H1 (cell line): ENCODE results near the gene PODN. TPM values are rescaled to one million over a fixed set of nuclear protein-coding genes. Genes with fewer than 3 reads are reported as not detected.

Experiments
- CTCF ChIA-PET: fragments of 300-600 bp; sonication (Branson Sonifier 250); formaldehyde crosslinking; loops from one replicate; lab custom pipeline; 2021; ENCODE audit not compliant: partially characterized antibody; lab: Charles Lee
- POLR2A ChIA-PET: fragments of 300-600 bp; sonication (Branson Sonifier 250); formaldehyde crosslinking; loops from one replicate; lab custom pipeline; 2021; ENCODE audit warnings: inconsistent platforms; ENCODE audit not compliant: partially characterized antibody; lab: Charles Lee
- DNase-seq, 2 experiments: peaks; one replicate each; pipeline versions ENCODE4 v3.0.0 to v3.0.0-alpha.2; 2010 to 2022; ENCODE audit warnings: low spot score in 2 of 2, low read depth in 1 of 2, mixed read lengths in 1 of 2
- FAIRE-seq: peaks from 2 replicates; lab custom pipeline; 2011; peaks lifted over from hg19 to GRCh38; lab: Jason Lieb, UNC
- H2AFZ ChIP-seq: 2 replicates; pipeline ENCODE4 v1.8.1; 2012; ENCODE audit warnings: low read length, inconsistent platforms
- H2AK5ac ChIP-seq: 2 replicates; pipeline ENCODE4 v1.6.1; 2013; ENCODE audit warnings: low read depth, low read length
- H2BK120ac ChIP-seq: replicated peaks from 2 replicates; pipeline ENCODE3; 2013; ENCODE audit warnings: low read depth, low read length, inconsistent platforms
- H2BK12ac ChIP-seq: 2 replicates; pipeline ENCODE4 v1.6.1; 2013; ENCODE audit warnings: low read depth, low read length
- H2BK15ac ChIP-seq: 2 replicates; pipeline ENCODE4 v1.6.1; 2013; ENCODE audit warnings: low read length
- H2BK20ac ChIP-seq: 2 replicates; pipeline ENCODE4 v1.6.1; 2013; ENCODE audit warnings: low read length
- H2BK5ac ChIP-seq: 2 replicates; pipeline ENCODE4 v1.6.1; 2013; ENCODE audit warnings: low read depth, low read length
- H3K14ac ChIP-seq: 2 replicates; pipeline ENCODE4 v1.6.1; 2013; ENCODE audit warnings: inconsistent platforms; ENCODE audit not compliant: insufficient read length
- H3K18ac ChIP-seq: 2 replicates; pipeline ENCODE4 v1.6.1; 2013; ENCODE audit warnings: low read length; ENCODE audit errors: extremely low read depth
- H3K23ac ChIP-seq: 2 replicates; pipeline ENCODE4 v1.6.1; 2013; ENCODE audit warnings: inconsistent platforms; ENCODE audit not compliant: insufficient read length
- H3K23me2 ChIP-seq: 2 replicates; pipeline ENCODE4 v1.6.1; 2013; ENCODE audit warnings: low read depth, low read length
- H3K27ac ChIP-seq: 2 replicates; pipeline ENCODE4 v1.6.1; 2011; ENCODE audit warnings: low read depth, low read length, inconsistent platforms
- H3K27me3 ChIP-seq, 4 experiments: replicated peaks in 1 of 4; 1 replicate in 1 of 4; 2 replicates in 3 of 4; pipeline versions ENCODE4 v1.6.1 to v1.8.1; 2011 to 2013; ENCODE audit warnings: low read length in 3 of 4, mild to moderate bottlenecking in 3 of 4, inconsistent platforms in 2 of 4, mixed read lengths in 2 of 4, moderate library complexity in 1 of 4; ENCODE audit not compliant: control insufficient read depth in 3 of 4, insufficient read depth in 3 of 4; ENCODE audit errors: extremely low read depth in 1 of 4
- H3K36me3 ChIP-seq, 4 experiments: 2 replicates each; pipeline versions ENCODE4 v1.6.1 to v1.8.1; 2011 to 2013; ENCODE audit warnings: mild to moderate bottlenecking in 4 of 4, low read length in 3 of 4, moderate library complexity in 2 of 4, control low read depth in 1 of 4, inconsistent platforms in 1 of 4; ENCODE audit not compliant: insufficient read depth in 4 of 4, control insufficient read depth in 2 of 4
- H3K4ac ChIP-seq: replicated peaks from 2 replicates; pipeline ENCODE3; 2013; ENCODE audit warnings: low read length, low read depth, mixed read lengths, inconsistent platforms; ENCODE audit not compliant: insufficient read length
- H3K4me1 ChIP-seq, 4 experiments: replicated peaks in 1 of 4; 1 replicate in 1 of 4; 2 replicates in 3 of 4; pipeline versions ENCODE4 v1.6.1 to v1.8.1; 2011 to 2013; ENCODE audit warnings: low read length in 3 of 4, inconsistent platforms in 2 of 4, mixed read lengths in 1 of 4; ENCODE audit not compliant: insufficient read depth in 4 of 4, control insufficient read depth in 3 of 4
- H3K4me2 ChIP-seq, 2 experiments: 2 replicates each; pipeline versions ENCODE4 v1.6.1 to v1.8.1; 2011 to 2013; ENCODE audit warnings: low read depth in 2 of 2, low read length in 2 of 2, control low read depth in 1 of 2, inconsistent platforms in 1 of 2, mild to moderate bottlenecking in 1 of 2; ENCODE audit not compliant: insufficient read depth in 1 of 2
- H3K4me3 ChIP-seq, 4 experiments: fragments of 200-600, 300-600 bp in 1 of 4; sonication (generic), shearing (Covaris generic), sonication (Bioruptor Twin) in 1 of 4; 2 replicates each; pipeline versions ENCODE4 v1.5.1 to v1.8.1; 2011 to 2016; ENCODE audit warnings: low read length in 4 of 4, low read depth in 3 of 4, control low read depth in 2 of 4, inconsistent platforms in 2 of 4, mild to moderate bottlenecking in 2 of 4, mixed read lengths in 1 of 4, moderate library complexity in 1 of 4; ENCODE audit not compliant: insufficient read depth in 2 of 4; ENCODE audit errors: extremely low read depth in 1 of 4
- H3K56ac ChIP-seq: replicated peaks from 2 replicates; pipeline ENCODE3; 2013; ENCODE audit warnings: low read depth, mild to moderate bottlenecking, mixed read lengths, low read length, inconsistent platforms; ENCODE audit not compliant: insufficient read length
- H3K79me1 ChIP-seq: 2 replicates; pipeline ENCODE4 v1.6.1; 2013; ENCODE audit warnings: low read depth, low read length, control low read depth
- H3K79me2 ChIP-seq, 2 experiments: 2 replicates each; pipeline versions ENCODE4 v1.6.1 to v1.8.1; 2012 to 2013; ENCODE audit warnings: low read length in 2 of 2, mild to moderate bottlenecking in 2 of 2, inconsistent platforms in 1 of 2; ENCODE audit not compliant: insufficient read depth in 2 of 2, control insufficient read depth in 1 of 2
- H3K9ac ChIP-seq, 4 experiments: replicated peaks in 1 of 4; 1 replicate in 1 of 4; 2 replicates in 3 of 4; pipeline versions ENCODE4 v1.6.1 to v1.8.1; 2011 to 2013; ENCODE audit warnings: low read depth in 3 of 4, low read length in 3 of 4, control low read depth in 2 of 4, mild to moderate bottlenecking in 2 of 4, moderate library complexity in 2 of 4, inconsistent platforms in 1 of 4; ENCODE audit errors: extremely low read depth in 1 of 4
- H3K9me3 ChIP-seq, 2 experiments: 2 replicates each; pipeline versions ENCODE4 v1.6.1 to v1.8.1; 2012 to 2013; ENCODE audit warnings: mild to moderate bottlenecking in 2 of 2, moderate library complexity in 2 of 2, control low read depth in 1 of 2, inconsistent platforms in 1 of 2, low read depth in 1 of 2, low read length in 1 of 2, mixed read lengths in 1 of 2; ENCODE audit not compliant: insufficient read depth in 2 of 2
- H4K20me1 ChIP-seq, 2 experiments: replicated peaks in 1 of 2; 2 replicates each; pipeline versions ENCODE3 to v1.8.1; 2011 to 2013; ENCODE audit warnings: inconsistent platforms in 2 of 2, low read length in 2 of 2, mild to moderate bottlenecking in 1 of 2; ENCODE audit not compliant: insufficient read depth in 2 of 2, control insufficient read depth in 1 of 2
- H4K5ac ChIP-seq: 2 replicates; pipeline ENCODE4 v1.6.1; 2013; ENCODE audit warnings: low read length, low read depth, mixed read lengths, inconsistent platforms; ENCODE audit not compliant: insufficient read length
- H4K8ac ChIP-seq: 2 replicates; pipeline ENCODE4 v1.8.0; 2013; ENCODE audit warnings: mild to moderate bottlenecking, moderate library complexity, low read length, inconsistent platforms; ENCODE audit not compliant: insufficient read depth; ENCODE audit errors: extremely low read depth
- H4K91ac ChIP-seq: replicated peaks from 2 replicates; pipeline ENCODE3; 2013; ENCODE audit warnings: low read length, mixed read lengths, inconsistent platforms; ENCODE audit not compliant: insufficient read length
- BCL11A ChIP-seq, 2 experiments: IDR thresholded peaks; one replicate each; pipeline ENCODE4 v1.6.1; 2011; ENCODE audit warnings: low read depth in 2 of 2, low read length in 2 of 2, mild to moderate bottlenecking in 2 of 2
- CBX5 ChIP-seq: fragments of 300-800, 300-1000 bp; sonication (generic); IDR thresholded peaks from 2 replicates; pipeline ENCODE4 v1.7.1; 2016; ENCODE audit warnings: antibody characterized with exemption, low read length, low read depth
- CTCF ChIP-seq, 3 experiments: IDR thresholded peaks; 1 replicate in 2 of 3; 2 replicates in 1 of 3; pipeline versions ENCODE4 v1.5.1 to v1.6.1; 2011; ENCODE audit warnings: low read length in 3 of 3, mild to moderate bottlenecking in 3 of 3, inconsistent platforms in 2 of 3, low read depth in 1 of 3, moderate library complexity in 1 of 3; ENCODE audit not compliant: insufficient read depth in 1 of 3; ENCODE audit errors: control extremely low read depth in 1 of 3
- GTF2F1 ChIP-seq: IDR thresholded peaks from 2 replicates; pipeline ENCODE4 v1.6.1; 2012; ENCODE audit warnings: low read depth, low read length, improper control_type of control experiment, borderline replicate concordance
- POU5F1 ChIP-seq: IDR thresholded peaks from 2 replicates; pipeline ENCODE4 v1.6.1; 2011; ENCODE audit warnings: low read depth, mild to moderate bottlenecking, low read length, moderate library complexity
- RFX5 ChIP-seq: IDR thresholded peaks from 2 replicates; pipeline ENCODE4 v1.6.1; 2011; ENCODE audit warnings: low read depth, low read length, improper control_type of control experiment, borderline replicate concordance
- SP1 ChIP-seq: IDR thresholded peaks from 2 replicates; pipeline ENCODE4 v1.6.1; 2011; ENCODE audit warnings: low read depth, low read length
- SUZ12 ChIP-seq: fragments of 200-600 bp; sonication (generic); IDR thresholded peaks from 2 replicates; pipeline ENCODE4 v1.6.1; 2012; ENCODE audit warnings: mild to moderate bottlenecking, inconsistent platforms, low read length, moderate library complexity, mixed read lengths
- TAF1 ChIP-seq: IDR thresholded peaks from 2 replicates; pipeline ENCODE4 v1.6.1; 2011; ENCODE audit warnings: mild to moderate bottlenecking, low read depth, low read length
- TBP ChIP-seq: IDR thresholded peaks from 2 replicates; pipeline ENCODE4 v1.6.1; 2011; ENCODE audit warnings: low read depth, low read length, improper control_type of control experiment
- WGBS, 2 experiments: shearing (Covaris generic) in 1 of 2; methylation state at CpG; one replicate each; pipeline versions ENCODE4 v1.1.6 to v1.1.7; 2013 to 2015; ENCODE audit warnings: low lambda C conversion rate in 2 of 2, mixed read lengths in 2 of 2, inconsistent platforms in 1 of 2, low coverage in 1 of 2, missing lambda C conversion rate in 1 of 2; ENCODE audit not compliant: insufficient replicate concordance in 2 of 2, insufficient coverage in 1 of 2, insufficient read length in 1 of 2; ENCODE audit errors: extremely low coverage in 1 of 2, missing lambda C conversion rate in 1 of 2; 5-methylcytosine and 5-hydroxymethylcytosine counted together
- polyA plus RNA-seq, 7 experiments: library from polyadenylated mRNA; depleted of rRNA in 3 of 7; stranded (reverse) in 5 of 7; unstranded in 2 of 7; fragments of >200 nt in 5 of 7; fragments of 200-250 nt in 2 of 7; gene quantifications; 1 replicate in 5 of 7; 2 replicates in 1 of 7; 4 replicates in 1 of 7; pipeline versions ENCODE4 v1.2.1 to v1.2.3, GENCODE V29; 2011 to 2013; ENCODE audit warnings: missing spikeins in 2 of 7, mixed read lengths in 2 of 7
- total RNA-seq: library from RNA; stranded (reverse); fragmentation: NEBNext Ultra II Directional; extraction: Animal tissue kit (Norgen Biotek cat#: 25700); gene quantifications from 2 replicates; pipeline ENCODE4 v1.2.1, GENCODE V29; 2021

Gene PODN
- total and polyA plus RNA-seq, 2 of the 8 experiments (the other 6 are each of a cell fraction or from before 2014, with no cell fraction given), result 0.11 to 0.17 TPM

DNA sequence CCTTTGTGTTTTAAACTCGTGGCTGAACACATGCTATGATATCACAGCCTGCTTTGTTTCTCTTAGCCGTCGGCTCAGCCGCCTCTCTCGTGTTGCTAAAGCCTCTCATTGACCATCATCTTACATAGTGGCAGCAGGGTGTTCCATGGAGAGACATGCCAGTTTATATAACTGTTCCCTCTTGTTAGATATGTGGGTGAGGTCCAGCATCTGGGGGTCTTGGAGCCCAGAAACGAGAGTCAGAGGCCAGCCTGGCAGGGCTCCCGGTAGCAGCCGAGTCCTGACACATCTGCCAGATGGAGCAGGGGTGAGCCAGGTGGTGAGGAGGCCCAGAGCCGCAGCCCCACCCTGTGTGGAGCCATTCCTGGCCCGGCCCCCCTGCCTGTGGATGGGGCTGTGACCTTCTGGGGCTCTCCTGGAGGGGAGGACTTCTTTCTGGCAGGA lies 11.9 kb downstream of the PODN start:
- H3K56ac ChIP-seq, result no peak overlapping the region
- H4K20me1 ChIP-seq, result no peaks in the 10 kb centered on the region
- H3K79me1 ChIP-seq, result no peaks in the 10 kb centered on the region
- no peak overlapping the region for H4K91ac ChIP-seq
- no peak overlapping the region for H2AFZ ChIP-seq
- H3K18ac ChIP-seq, result no peak overlapping the region
- no peak overlapping the region for H3K4me2 ChIP-seq
- peaks cover 0 to 6% (median 0%) of the 10 kb centered on the region in 4 experiments; a peak in 2 of 7 replicates for H3K4me1 ChIP-seq
- ChIA-PET CTCF (interaction anchor here (0.7 to 1.6 kb wide), 3 partner anchors 9 to 112 kb away, joined by 3 to 6 read pairs (median 3); no protein-coding TSS in a partner anchor), POLR2A (no interaction called here)
- H3K79me2 ChIP-seq, result no peaks in the 10 kb centered on the region
- H2BK5ac ChIP-seq, result no peak overlapping the region
- no peak overlapping the region for H4K8ac ChIP-seq
- no peaks in the 10 kb centered on the region for H3K27me3 ChIP-seq
- no peaks in the 10 kb centered on the region for H3K9me3 ChIP-seq
- no peak overlapping the region for H2BK120ac ChIP-seq
- H3K23me2 ChIP-seq, result peaks cover 2% of the 10 kb centered on the region; the same call in 1 of the 2 replicates
- H3K9ac ChIP-seq, result no peak overlapping the region
- no peak for FAIRE-seq
- H2BK12ac ChIP-seq, result no peak overlapping the region
- H3K36me3 ChIP-seq, result no peaks in the 10 kb centered on the region
- no peak overlapping the region for H2BK20ac ChIP-seq
- no peak overlapping the region for H2BK15ac ChIP-seq
- H3K27ac ChIP-seq, result no peak overlapping the region
- H4K5ac ChIP-seq, result no peak overlapping the region
- no peak overlapping the region for H2AK5ac ChIP-seq
- no peak overlapping the region for H3K14ac ChIP-seq
- 91% methylated on average over 10 of the region's 10 CpGs; no CpG with 5 or more reads in 1 of the 2 experiments for WGBS, 2 experiments
- no peak for DNase-seq
- H3K23ac ChIP-seq, result no peak overlapping the region
- H3K4ac ChIP-seq, result no peak overlapping the region
- no peak for TF ChIP-seq TAF1
- TF ChIP-seq CBX5, result no peak
- TF ChIP-seq GTF2F1, result no peak
- no peak for TF ChIP-seq CTCF (IDR thresholded peaks at IDR 0.05; ENCODE audit: control extremely low read depth in 1 of 3, insufficient read depth in 1 of 3, low read depth in 1 of 3, low read length in 3 of 3)
- TF ChIP-seq RFX5, result no peak
- TF ChIP-seq SUZ12, result no peak
- TF ChIP-seq TBP, result no peak
- TF ChIP-seq SP1, result no peak
- TF ChIP-seq POU5F1, result no peak
- no peak for TF ChIP-seq BCL11A (IDR thresholded peaks at IDR 0.05; ENCODE audit: low read depth in 2 of 2, low read length in 2 of 2)
- H3K4me3 ChIP-seq, result no peak overlapping the region
